K562 (cell line): ENCODE data around the gene DOCK1. TPM values are rescaled to one million over a fixed set of nuclear protein-coding genes. Genes with fewer than 3 reads are reported as not detected.

Experiments used
- ATAC-seq: fragments of 200-7000 bp; cut with Tn5 transposase; 3 replicates; pipeline ENCODE4 v1.9.1; 2020; ENCODE audit warnings: moderate library complexity
- BruUV-seq: library from RNA; stranded (reverse); fragments of 400-500 nt; replicated peaks from 2 replicates; lab custom pipeline; 2021; lab: Mats Ljungman, UMichigan
- CTCF ChIA-PET: fragments of 300-600 bp; formaldehyde crosslinking; extraction: SDS; loops from one replicate; lab custom pipeline; 2021; ENCODE audit warnings: low intra/inter-chr PET ratio; lab: Yijun Ruan, JAX
- POLR2A ChIA-PET: fragments of 300-600, 350-650 bp; sonication (Branson Sonifier 250); formaldehyde crosslinking; extraction: SDS; loops from one replicate; lab custom pipeline; 2021; ENCODE audit warnings: antibody characterized with exemption, inconsistent platforms; lab: Yijun Ruan, JAX
- DNase-seq, 4 experiments: peaks; one replicate each; pipeline versions ENCODE4 v3.0.0 to v3.0.0-alpha.2; 2011 to 2018; ENCODE audit warnings: low spot score in 3 of 4, mixed read lengths in 3 of 4; ENCODE audit errors: extremely low read depth in 1 of 4
- FAIRE-seq: peaks from 2 replicates; lab custom pipeline; 2011; peaks lifted over from hg19 to GRCh38; lab: Jason Lieb, UNC
- H2AFZ ChIP-seq: 2 replicates; pipeline ENCODE4 v1.6.0; 2011; ENCODE audit warnings: low read depth, low read length, control low read depth, inconsistent platforms
- H3K27ac ChIP-seq: fragments of 200-600 bp; 3 replicates; pipeline ENCODE4 v1.8.0; 2011; ENCODE audit warnings: low read depth, mild to moderate bottlenecking, control low read depth, inconsistent platforms, low read length, moderate library complexity, mixed read lengths; ENCODE audit errors: extremely low read depth
- H3K27me3 ChIP-seq, 2 experiments: fragments of 300-600 bp in 1 of 2; 2 replicates in 1 of 2; 3 replicates in 1 of 2; pipeline versions ENCODE4 v1.6.0 to v1.8.0; 2011; ENCODE audit warnings: inconsistent platforms in 2 of 2, low read length in 2 of 2, mild to moderate bottlenecking in 1 of 2, mixed read lengths in 1 of 2, moderate library complexity in 1 of 2; ENCODE audit not compliant: control insufficient read depth in 2 of 2, insufficient read depth in 2 of 2
- H3K36me3 ChIP-seq: fragments of 300-600 bp; 3 replicates; pipeline ENCODE4 v1.8.0; 2011; ENCODE audit warnings: mild to moderate bottlenecking, low read length, inconsistent platforms; ENCODE audit not compliant: control insufficient read depth, insufficient read depth
- H3K4me1 ChIP-seq, 2 experiments: fragments of 200-600 bp in 1 of 2; replicated peaks in 1 of 2; 2 replicates in 1 of 2; 3 replicates in 1 of 2; pipeline versions ENCODE4 v1.5.1 to v1.8.0; 2011; ENCODE audit warnings: inconsistent platforms in 2 of 2, low read length in 2 of 2, mild to moderate bottlenecking in 1 of 2, mixed read lengths in 1 of 2, moderate library complexity in 1 of 2; ENCODE audit not compliant: control insufficient read depth in 2 of 2, insufficient read depth in 2 of 2
- H3K4me2 ChIP-seq: 2 replicates; pipeline ENCODE4 v1.6.1; 2011; ENCODE audit warnings: low read length, control low read depth, inconsistent platforms, mixed read lengths; ENCODE audit not compliant: insufficient read depth
- H3K4me3 ChIP-seq: fragments of 200-600 bp; sonication (generic), shearing (Covaris generic); 2 replicates; pipeline ENCODE4 v1.5.1; 2016; ENCODE audit warnings: control low read depth, inconsistent platforms
- H3K79me2 ChIP-seq: fragments of 200-600 bp; 3 replicates; pipeline ENCODE4 v1.8.0; 2011; ENCODE audit warnings: low read length, inconsistent platforms; ENCODE audit not compliant: control insufficient read depth, insufficient read depth
- H3K9ac ChIP-seq, 2 experiments: 2 replicates each; pipeline versions ENCODE4 v1.6.0 to v1.6.1; 2011; ENCODE audit warnings: low read depth in 2 of 2, low read length in 2 of 2, control low read depth in 1 of 2, inconsistent platforms in 1 of 2, mild to moderate bottlenecking in 1 of 2, mixed read lengths in 1 of 2; ENCODE audit not compliant: insufficient read depth in 1 of 2
- H3K9me1 ChIP-seq: one replicate; pipeline ENCODE4 v1.6.0; 2011; ENCODE audit warnings: inconsistent platforms, mild to moderate bottlenecking, low read length, moderate library complexity; ENCODE audit not compliant: control insufficient read depth, insufficient read depth
- H3K9me3 ChIP-seq: replicated peaks from 2 replicates; pipeline ENCODE4 v1.5.1; 2011; ENCODE audit warnings: low read depth, low read length, inconsistent platforms; ENCODE audit not compliant: control insufficient read depth, insufficient read depth
- H4K20me1 ChIP-seq: replicated peaks from 2 replicates; pipeline ENCODE4 v1.6.1; 2011; ENCODE audit warnings: low read length, inconsistent platforms, mixed read lengths; ENCODE audit not compliant: control insufficient read depth, insufficient read depth
- CBX3 ChIP-seq, 2 experiments: IDR thresholded peaks; 1 replicate in 1 of 2; 2 replicates in 1 of 2; pipeline ENCODE4 v1.6.1; 2012; ENCODE audit warnings: inconsistent platforms in 2 of 2, low read length in 2 of 2, borderline replicate concordance in 1 of 2, control low read depth in 1 of 2
- CBX8 ChIP-seq: fragments of 200-600 bp; sonication (generic); IDR thresholded peaks from 2 replicates; pipeline ENCODE4 v1.6.1; 2012; ENCODE audit warnings: borderline replicate concordance, mixed run types, low read depth, mild to moderate bottlenecking, moderate library complexity, mixed read lengths, low read length, control low read depth, inconsistent platforms; ENCODE audit not compliant: poor library complexity, severe bottlenecking; ENCODE audit errors: extremely low read depth
- CREB3 ChIP-seq: fragments of 450-650 bp; conservative IDR thresholded peaks from 2 replicates; pipeline ENCODE4 v1.6.1; 2016; ENCODE audit warnings: missing genetic modification characterization, low read depth, mild to moderate bottlenecking, missing compliant biosample characterization, moderate library complexity
- EP300 ChIP-seq: IDR thresholded peaks from 2 replicates; pipeline ENCODE4 v1.6.1; 2012; ENCODE audit warnings: low read length, improper control_type of control experiment
- NFYB ChIP-seq: IDR thresholded peaks from 2 replicates; pipeline ENCODE4 v1.6.1; 2011; ENCODE audit warnings: mild to moderate bottlenecking, moderate library complexity; ENCODE audit not compliant: insufficient read length; ENCODE audit errors: extremely low read depth
- NR4A1 ChIP-seq, 2 experiments: fragments of 250-450 bp in 1 of 2; fragments of 450-650 bp in 1 of 2; sonication (Bioruptor Pico) in 1 of 2; IDR thresholded peaks; 2 replicates each; pipeline versions ENCODE4 v1.4.0 to v1.6.1; 2016 to 2020; ENCODE audit warnings: mild to moderate bottlenecking in 2 of 2, missing compliant biosample characterization in 1 of 2, missing genetic modification characterization in 1 of 2, moderate library complexity in 1 of 2
- PPARD ChIP-seq: fragments of 250-450 bp; sonication (Bioruptor Pico); IDR thresholded peaks from 2 replicates; pipeline ENCODE4 v1.8.0; 2022; ENCODE audit warnings: inconsistent platforms, mild to moderate bottlenecking, moderate library complexity
- RB1 ChIP-seq: fragments of 450-650 bp; IDR thresholded peaks from 2 replicates; pipeline ENCODE4 v1.6.1; 2017; ENCODE audit warnings: low read depth, mild to moderate bottlenecking
- STAT5A ChIP-seq: IDR thresholded peaks from 2 replicates; pipeline ENCODE4 v1.6.1; 2012; ENCODE audit warnings: low read length, inconsistent platforms, borderline replicate concordance
- TGIF2 ChIP-seq: sonication (generic); formaldehyde crosslinking; IDR thresholded peaks from 2 replicates; pipeline ENCODE4 v1.8.1; 2022; ENCODE audit warnings: mild to moderate bottlenecking, missing genetic modification reagents, moderate library complexity
- ZBTB2 ChIP-seq: fragments of 450-650 bp; IDR thresholded peaks from 2 replicates; pipeline ENCODE4 v1.6.1; 2016; ENCODE audit warnings: antibody characterized with exemption
- ZC3H8 ChIP-seq: fragments of 450-650 bp; IDR thresholded peaks from 2 replicates; pipeline ENCODE4 v1.6.1; 2017
- ZNF3 ChIP-seq: fragments of 250-450 bp; sonication (Bioruptor Pico); IDR thresholded peaks from 2 replicates; pipeline ENCODE4 v1.5.0; 2021; ENCODE audit warnings: mild to moderate bottlenecking, moderate library complexity
- WGBS: fragments of 100-300 bp; shearing (Covaris generic); methylation state at CpG from one replicate; pipeline ENCODE4 v1.1.6; 2016; ENCODE audit warnings: low coverage, mixed read lengths; ENCODE audit not compliant: insufficient coverage; ENCODE audit errors: missing lambda C conversion rate; 5-methylcytosine and 5-hydroxymethylcytosine counted together
- in situ Hi-C: fragments of 300-500 bp; cut with MboI; formaldehyde crosslinking; loops from 4 replicates; pipeline ENCODE4 v1.15.0; 2018; ENCODE audit warnings: inconsistent platforms, mixed read lengths
- intact Hi-C: fragments of 100-400 bp; cut with micrococcal nuclease; formaldehyde crosslinking; loops from 2 replicates; pipeline ENCODE4 v1.14.2; 2022
- polyA plus RNA-seq, 8 experiments: library from polyadenylated mRNA; depleted of rRNA in 4 of 8; stranded (reverse) in 5 of 8; unstranded in 3 of 8; fragments of >200 nt; fragmentation: Nextera tagmentation in 2 of 8; fragmentation: Illumina TruSeq in 1 of 8; extraction: Ambion mirVana in 2 of 8; extraction: Trizol in 1 of 8; gene quantifications; 2 replicates each; pipeline versions ENCODE4 v1.2.1 to v1.2.3, GENCODE V29; 2011 to 2014; ENCODE audit warnings: inconsistent platforms in 1 of 8, missing spikeins in 1 of 8
- total RNA-seq, 7 experiments: library from RNA; depleted of rRNA in 6 of 7; stranded (reverse); fragments of >200 nt in 6 of 7; fragmentation: Illumina TruSeq in 2 of 7; extraction: Trizol in 2 of 7; gene quantifications; 2 replicates each; pipeline versions ENCODE4 v1.2.1 to v1.2.3, GENCODE V29; 2011 to 2021; ENCODE audit warnings: low replicate concordance in 1 of 7

DOCK1 gene
- total and polyA plus RNA-seq, 9 of the 15 experiments (the other 6 are each of a cell fraction or from before 2014, with no cell fraction given), result 0.31 TPM; not detected in 8

- no peak for TF ChIP-seq ZNF3 (CRISPR knock-in tag)
- TF ChIP-seq CBX8, result no peak
- no peak for TF ChIP-seq RB1
- no peak for TF ChIP-seq STAT5A
- no peak for TF ChIP-seq CBX3 (IDR thresholded peaks at IDR 0.05; ENCODE audit: borderline replicate concordance in 1 of 2, low read length in 2 of 2)
- no peak for TF ChIP-seq PPARD (CRISPR knock-in tag)
- TF ChIP-seq ZC3H8, result no peak
- TF ChIP-seq NR4A1 (CRISPR knock-in tag; IDR thresholded peaks at IDR 0.05), result no peak
- TF ChIP-seq NR4A1 (tag; IDR thresholded peaks at IDR 0.05), result no peak
- no peak for TF ChIP-seq ZBTB2
- no peak for TF ChIP-seq EP300
- no peak for TF ChIP-seq TGIF2 (CRISPR knock-in tag)
- no peak for TF ChIP-seq CREB3 (tag)
- no peak for TF ChIP-seq NFYB
- H3K27me3 ChIP-seq, result no peaks in the 10 kb centered on the region
- BruUV-seq, result no TSS peak
- in situ Hi-C loops (no loop called here), intact Hi-C loops (no loop called here)
- H3K9me3 ChIP-seq, result no peaks in the 10 kb centered on the region
- WGBS, result 0% methylated on average over 4 of the region's 4 CpGs
- FAIRE-seq (no peak), ATAC-seq (no peak), DNase-seq (no peak)
- CTCF ChIA-PET, result no interaction called here
- no peaks in the 10 kb centered on the region for H3K4me1 ChIP-seq
- H3K79me2 ChIP-seq, result no peaks in the 10 kb centered on the region
- no peaks in the 10 kb centered on the region for H3K9me1 ChIP-seq
- no peak overlapping the region for H3K27ac ChIP-seq
- no peak overlapping the region for H2AFZ ChIP-seq
- H4K20me1 ChIP-seq, result no peaks in the 10 kb centered on the region
- no peak overlapping the region for H3K4me2 ChIP-seq
- no peak overlapping the region for H3K4me3 ChIP-seq
- H3K9ac ChIP-seq, result no peak overlapping the region
- no peaks in the 10 kb centered on the region for H3K36me3 ChIP-seq
- POLR2A ChIA-PET, result no interaction called here
Observed at GRCh38 chr10:127280446-127280845, 375.2 kb downstream of the DOCK1 start.
